Stimulated activated CD8-positive, alpha-beta memory T cell treated with anti-CD3 and anti-CD28 coated beads, Interleukin-7, amount 100 ng/mL, for 48 hours (primary cell): ENCODE measurements around the gene SLC16A4.

Source experiments
- DNase-seq, 2 donors: peaks; one replicate each; pipeline ENCODE4 v3.0.0-alpha.2; 2020; ENCODE audit warnings: low read depth in 1 of 2; ENCODE audit errors: extremely low read depth in 1 of 2

Gene SLC16A4

GRCh38 chr1:110335265-110335664 is 55.6 kb downstream of the SLC16A4 start:
- DNase-seq = no peak

DNA sequence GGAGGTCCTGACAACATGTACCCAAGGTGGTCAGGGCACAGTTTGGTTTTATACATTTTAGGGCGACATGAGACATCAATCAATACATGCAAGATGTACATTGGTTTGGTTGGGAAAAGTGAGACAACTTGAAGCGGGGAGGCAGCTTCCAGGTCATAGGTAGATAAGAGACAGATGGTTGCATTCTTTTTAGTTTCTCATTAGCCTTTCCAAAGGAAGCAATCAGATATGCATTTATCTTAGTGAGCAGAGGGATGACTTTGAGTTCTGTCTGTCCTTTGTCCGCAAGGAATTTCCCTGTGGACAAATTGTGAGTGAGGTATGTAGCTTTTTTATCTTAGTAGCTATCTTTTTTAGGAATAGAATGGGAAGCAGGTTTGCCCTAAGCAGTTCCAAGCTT is 62.1 kb downstream of the SLC16A4 start:
- DNase-seq = no peak

DNA sequence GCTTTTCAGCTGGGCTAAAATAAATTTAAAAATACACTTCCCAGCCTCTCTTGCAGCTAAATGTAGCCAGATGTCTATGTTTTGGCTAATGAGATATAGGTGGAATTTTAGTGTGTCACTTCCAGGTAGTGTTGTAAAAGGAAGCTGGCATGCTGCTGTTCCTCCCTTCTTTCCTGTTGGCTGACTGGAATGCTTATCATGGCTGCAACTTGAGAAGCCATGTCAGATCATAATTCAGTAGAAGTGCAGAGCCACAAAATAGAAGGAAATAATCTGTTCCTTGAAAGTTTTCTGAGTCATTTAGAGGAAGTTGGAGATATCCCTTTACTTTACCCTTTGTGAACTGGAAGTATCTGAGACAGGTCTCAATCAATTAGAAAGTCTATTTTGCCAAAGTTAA is 62.6 kb downstream of the SLC16A4 start:
- no peak for DNase-seq

- no peak for DNase-seq
Observed at GRCh38 chr1:110326826-110327225, 64.0 kb downstream of the SLC16A4 start.

DNA sequence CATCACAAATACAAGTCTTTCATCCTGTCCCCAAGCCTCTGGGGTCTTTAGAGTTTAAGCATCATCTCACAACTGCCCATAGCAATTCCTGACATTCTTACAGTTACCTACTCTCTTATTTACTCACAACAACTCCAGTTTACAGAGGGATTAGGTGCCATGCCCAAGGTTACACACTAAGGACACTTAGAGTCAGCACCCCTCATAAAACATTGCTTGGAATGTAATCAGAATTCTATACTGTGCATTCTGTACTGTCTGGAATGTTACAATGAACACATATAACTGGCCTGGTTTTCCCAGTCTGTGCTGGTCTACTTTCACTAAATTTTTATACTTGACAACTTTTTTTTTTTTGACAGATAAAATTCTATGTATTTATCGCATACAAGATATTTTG is 66.2 kb downstream of the SLC16A4 start:
- no peak for DNase-seq

DNA sequence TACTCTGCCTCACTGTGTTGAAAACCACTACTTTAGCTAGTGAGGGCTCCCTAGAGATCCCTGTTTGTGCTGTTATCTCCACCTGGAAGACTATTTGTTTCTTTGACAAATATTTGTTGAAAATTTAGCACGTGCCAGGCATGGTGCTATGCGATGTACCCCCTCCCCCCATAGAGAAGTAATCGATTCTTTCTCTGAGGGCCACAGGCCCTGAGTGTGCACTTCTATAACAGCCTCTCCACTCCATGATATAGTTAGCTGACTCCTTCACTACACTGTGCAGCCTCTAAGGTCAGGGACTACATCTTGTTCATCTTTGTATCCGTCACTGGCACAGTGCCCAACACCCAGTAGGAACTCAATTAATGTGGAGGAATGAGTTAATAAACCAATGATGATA is 69.0 kb downstream of the SLC16A4 start:
- no peak for DNase-seq

GRCh38 chr1:110321045-110321444 is 69.8 kb downstream of the SLC16A4 start:
- DNase-seq = no peak

- no peak for DNase-seq
Observed at GRCh38 chr1:110320168-110320518, 70.7 kb downstream of the SLC16A4 start.

DNA sequence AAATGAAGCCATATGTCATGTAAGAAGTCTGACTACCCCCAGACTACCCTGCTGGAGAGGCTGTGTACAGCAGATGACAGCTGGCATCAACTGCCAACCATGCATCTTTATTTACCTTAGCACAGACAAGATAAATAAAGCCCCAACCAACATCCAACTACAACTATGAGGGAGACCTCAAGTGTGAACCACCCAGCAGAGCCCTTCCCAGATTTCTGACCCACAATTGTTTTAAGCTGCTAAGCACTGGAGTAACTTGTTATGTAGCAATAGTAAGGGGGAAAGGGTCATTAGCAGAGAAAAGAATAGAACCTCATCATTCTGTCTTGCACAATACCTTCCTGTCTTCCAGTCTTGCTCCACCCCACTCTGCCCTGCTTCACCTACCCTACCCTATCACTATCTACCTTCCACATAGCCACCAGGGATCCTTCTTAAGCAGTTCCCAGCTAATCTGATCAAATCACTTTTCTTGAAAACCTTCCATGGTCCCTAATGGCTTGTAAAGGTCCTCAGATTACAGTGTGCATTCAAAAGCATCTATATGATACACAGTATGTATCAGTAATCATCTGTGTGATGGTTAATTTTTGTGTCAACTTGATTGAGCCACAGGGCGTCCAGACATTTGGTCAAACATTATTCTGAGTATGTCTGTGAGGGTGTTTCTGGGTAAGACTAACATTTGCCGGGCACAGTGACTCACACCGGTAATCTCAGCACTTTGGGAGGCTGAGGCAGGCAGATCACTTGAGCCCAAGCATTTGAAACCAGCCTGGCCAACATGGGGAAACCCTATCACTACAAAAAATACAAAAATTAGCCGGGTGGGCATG is 71.3 kb downstream of the SLC16A4 start:
- DNase-seq = no peak

- DNase-seq = no peak
Observed at GRCh38 chr1:110318046-110318445, 72.8 kb downstream of the SLC16A4 start.

DNA sequence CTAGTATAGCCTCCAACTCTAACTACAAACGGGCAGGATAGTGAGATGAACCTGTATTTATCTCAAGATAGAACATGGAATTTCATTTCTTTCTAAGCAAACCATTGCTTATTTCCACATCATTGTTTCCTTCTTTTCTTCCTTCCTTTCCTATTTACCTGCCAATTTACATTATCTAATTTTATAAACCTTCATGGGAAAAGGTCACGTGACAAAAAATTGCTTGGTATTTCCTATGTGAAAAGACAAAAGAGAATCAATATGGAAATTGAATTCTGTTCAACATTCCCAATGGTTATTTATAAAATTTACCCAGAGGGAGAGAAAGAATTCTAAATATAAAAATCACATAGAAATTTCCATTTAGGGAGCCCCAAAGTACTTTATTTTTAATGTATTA is 74.1 kb downstream of the SLC16A4 start:
- DNase-seq = no peak
